Stimulated activated CD8-positive, alpha-beta memory T cell treated with anti-CD3 and anti-CD28 coated beads, Interleukin-7, amount 100 ng/mL, for 4 hours (primary cell): ENCODE results near the gene GCSAM.

ENCODE experiments used
- DNase-seq, 2 donors: peaks; one replicate each; pipeline ENCODE4 v3.0.0-alpha.2; 2020; ENCODE audit warnings: low read depth in 2 of 2

GCSAM gene

DNA sequence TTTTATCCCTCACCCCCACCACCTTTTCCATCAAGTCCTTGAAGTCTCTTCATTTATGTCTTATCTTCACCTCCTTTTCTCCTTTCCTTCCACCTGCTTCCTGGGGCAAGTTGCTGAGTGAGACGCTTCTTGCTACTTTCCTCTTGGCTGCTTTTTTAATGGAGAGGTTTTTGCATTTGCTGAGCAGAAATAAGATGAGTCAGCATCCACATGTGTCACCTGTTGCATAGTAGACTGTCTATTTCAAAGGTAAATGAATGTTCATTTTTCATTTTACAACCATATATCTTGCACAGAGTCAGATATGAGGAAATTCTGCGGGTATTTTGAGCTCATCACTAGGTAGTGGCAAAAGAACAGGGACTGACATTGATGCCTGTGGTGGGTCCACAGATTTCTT, 28.3 kb downstream of the GCSAM start:
- DNase-seq: no peak

GRCh38 chr3:112101916-112102315, 31.1 kb downstream of the GCSAM start:
- DNase-seq: no peak

DNA sequence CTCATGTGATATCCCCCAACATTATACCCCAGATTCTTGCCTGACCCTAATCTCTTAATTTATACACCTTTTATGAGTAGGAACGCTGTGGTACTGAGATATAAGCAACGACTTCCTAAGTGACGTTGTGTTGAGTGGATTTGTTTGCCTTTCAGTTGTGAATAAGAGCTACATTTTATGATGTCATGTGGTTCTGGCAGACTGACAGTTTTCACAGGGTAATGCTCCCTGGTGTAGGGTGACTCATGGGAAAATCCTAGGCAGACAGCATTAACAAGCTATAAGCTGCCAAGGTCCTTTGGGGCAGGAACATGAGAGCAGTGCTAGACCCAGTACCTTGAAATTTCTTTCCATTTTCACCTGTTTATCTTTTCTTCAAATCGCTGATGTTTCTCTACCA, 35.7 kb downstream of the GCSAM start:
- DNase-seq: no peak

- DNase-seq: no peak
Observed at GRCh38 chr3:112096176-112096575, 36.9 kb downstream of the GCSAM start.

DNA sequence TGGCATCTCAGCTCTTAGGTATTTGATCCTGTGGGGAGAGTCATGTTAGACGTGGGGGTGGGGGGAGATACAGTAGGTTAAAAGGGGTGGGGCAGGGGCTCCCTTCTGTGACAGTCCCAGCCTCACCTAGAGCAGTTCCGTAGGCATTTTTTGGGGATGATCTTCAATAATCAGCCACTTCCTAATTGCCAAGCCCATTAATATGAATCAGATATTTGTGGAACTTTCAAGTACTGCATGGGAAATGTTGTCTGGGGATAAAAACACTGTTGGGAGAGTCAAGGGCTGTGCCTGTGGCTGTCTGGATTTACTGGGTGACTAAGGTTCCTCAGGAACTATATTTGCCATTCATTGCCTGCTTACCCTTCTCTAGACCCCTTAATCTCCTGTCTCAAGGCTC, 37.3 kb downstream of the GCSAM start:
- DNase-seq: no peak

GRCh38 chr3:112093180-112093522, 39.9 kb downstream of the GCSAM start:
- no peak for DNase-seq

DNA sequence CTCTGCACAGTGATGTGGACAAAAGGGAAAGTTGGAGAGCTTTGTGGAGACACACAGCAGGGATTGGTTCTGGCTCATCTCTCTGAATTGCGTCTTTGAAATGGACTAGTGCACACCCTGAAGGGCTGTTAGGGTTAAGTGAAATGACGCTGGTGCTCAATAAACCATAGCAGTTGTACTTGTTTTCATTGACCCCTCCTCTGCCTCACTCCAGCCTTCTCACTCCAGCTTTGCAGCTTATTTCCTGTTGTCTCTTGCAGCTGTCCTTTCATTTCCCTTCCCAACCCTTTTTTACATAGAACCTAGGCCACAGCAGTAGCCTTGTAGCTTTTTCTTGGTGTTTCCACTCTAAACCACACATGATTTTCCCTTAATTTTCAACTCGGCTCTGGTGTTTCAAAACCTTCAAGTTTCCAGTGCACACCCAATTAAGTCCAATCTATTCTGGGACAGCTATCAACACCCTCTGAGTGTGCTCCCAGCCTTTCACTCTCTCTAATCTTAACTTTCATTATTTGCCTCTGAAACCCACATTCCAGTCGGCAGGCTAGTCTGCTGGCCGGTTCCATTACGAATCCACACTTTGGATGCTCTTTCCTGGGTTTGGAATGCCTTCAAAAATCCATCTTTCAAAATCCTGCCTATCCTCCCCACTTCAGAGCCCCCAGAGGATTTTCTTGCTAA, 40.4 kb downstream of the GCSAM start:
- DNase-seq: no peak

GRCh38 chr3:112090887-112091586, 42.0 kb downstream of the GCSAM start:
- no peak for DNase-seq

GRCh38 chr3:112089956-112090886, 42.8 kb downstream of the GCSAM start:
- DNase-seq: no peak

- DNase-seq: no peak
Observed at GRCh38 chr3:112088944-112089343, 44.1 kb downstream of the GCSAM start.

DNA sequence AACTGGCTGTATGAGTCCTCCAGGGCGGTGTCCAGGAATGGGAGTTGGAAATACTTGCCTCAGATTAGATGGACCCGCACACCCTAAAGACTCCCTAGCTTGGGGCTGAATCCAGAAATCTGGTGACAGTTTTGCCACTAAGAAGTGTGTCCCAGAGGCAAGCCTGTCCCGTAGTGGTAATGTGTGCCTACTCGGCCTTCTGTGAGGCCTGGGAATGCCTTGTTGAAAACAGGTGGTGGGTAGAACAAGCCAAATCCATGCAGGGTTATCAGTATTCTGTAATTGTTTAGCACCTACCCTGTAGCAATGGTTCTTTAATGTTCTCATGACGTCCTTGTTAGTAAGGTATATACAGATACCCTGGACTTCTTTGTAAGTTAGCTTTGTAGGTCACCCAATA, 45.3 kb downstream of the GCSAM start:
- no peak for DNase-seq

DNA sequence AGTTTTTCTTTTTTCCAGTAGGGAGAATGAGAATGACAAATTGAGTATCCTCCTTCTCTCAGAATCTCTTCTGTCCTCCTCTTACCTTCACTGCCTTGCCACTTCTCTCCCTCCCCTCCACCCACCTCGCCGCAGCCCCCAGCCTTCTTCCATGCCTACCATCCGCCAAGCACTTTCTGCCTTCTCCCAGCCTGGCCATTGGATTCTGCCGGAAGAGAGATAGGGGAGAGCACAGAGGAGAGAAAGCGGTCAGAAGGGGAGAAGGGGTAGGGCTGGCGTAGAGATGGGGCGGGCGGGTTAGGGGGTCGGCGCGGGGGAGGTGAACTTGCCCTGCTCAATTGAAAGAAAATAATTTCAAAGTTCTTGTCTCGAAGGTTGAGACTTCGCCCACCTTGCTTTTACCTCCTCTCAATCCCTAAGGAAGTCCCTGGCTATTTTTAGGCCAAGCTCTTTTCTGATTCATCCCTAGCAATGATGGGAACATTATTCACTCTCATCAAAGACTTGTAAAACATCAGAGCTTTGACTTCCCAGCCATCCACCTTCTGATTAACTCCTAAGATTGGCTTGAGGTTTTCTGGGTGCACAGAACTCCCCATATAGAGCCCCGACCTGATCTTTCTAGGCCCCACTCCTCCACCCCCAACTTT, 46.0 kb downstream of the GCSAM start:
- no peak for DNase-seq

DNA sequence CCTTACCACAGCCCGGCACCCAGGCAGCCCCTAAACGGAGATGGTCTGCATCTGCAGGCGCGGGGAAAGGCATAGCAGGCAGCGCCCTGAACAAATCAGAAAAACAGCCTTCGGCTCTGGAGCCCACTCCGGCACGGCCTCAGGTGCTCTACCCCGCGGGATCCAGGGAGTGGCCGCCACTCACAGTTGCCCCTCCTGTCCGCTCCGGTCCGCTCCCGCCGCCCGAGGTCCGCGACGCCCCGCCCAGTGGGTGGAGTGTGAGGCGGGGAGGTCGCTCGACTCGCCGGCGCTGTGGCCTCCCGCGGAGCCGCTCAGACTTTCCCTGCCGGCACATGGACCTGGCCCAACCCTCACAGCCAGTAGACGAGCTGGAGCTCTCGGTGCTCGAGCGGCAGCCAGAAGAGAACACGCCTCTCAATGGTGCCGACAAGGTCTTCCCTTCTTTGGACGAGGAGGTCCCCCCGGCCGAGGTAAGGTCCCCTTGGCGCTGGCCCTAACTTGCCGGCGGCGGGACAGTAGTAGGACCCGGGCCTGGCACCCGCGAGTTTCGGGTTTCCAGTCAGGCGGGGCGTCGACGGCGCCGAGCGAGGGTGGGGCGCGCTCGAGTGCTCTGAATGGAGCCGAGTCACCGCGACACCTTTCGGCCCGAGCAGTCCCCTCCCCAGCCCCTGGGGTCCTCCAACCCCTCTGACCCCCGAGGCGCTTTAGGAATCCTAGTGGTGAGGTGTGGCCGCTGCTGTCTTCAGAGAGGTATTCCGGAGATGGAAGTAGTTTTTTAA, 46.8 kb downstream of the GCSAM start, which contains the start of gene C3orf52:
Gene C3orf52, plus strand, starts transcription at position 314 of the 779 bp plus-strand sequence. Its CDS starts 19 bp downstream, at position 333.
- peak in 1 of 2 donors; percentile 50 for DNase-seq

DNA sequence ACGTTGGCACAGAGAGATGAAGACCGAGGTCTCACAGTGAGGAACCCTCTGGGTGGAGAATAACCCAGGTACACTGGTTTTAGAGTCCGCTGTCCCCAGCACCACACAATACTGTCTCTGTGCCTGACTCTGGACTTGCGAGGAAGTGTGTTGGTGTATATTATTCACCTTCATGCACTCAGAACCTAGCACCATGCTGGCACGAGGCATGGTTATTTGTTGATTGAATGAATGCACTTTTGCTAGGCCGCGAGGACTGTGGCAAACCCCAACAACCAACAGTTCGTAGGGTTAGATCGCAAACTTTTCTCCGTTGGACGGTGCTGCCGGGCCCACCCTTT, 47.3 kb downstream of the GCSAM start:
- DNase-seq: no peak

DNA sequence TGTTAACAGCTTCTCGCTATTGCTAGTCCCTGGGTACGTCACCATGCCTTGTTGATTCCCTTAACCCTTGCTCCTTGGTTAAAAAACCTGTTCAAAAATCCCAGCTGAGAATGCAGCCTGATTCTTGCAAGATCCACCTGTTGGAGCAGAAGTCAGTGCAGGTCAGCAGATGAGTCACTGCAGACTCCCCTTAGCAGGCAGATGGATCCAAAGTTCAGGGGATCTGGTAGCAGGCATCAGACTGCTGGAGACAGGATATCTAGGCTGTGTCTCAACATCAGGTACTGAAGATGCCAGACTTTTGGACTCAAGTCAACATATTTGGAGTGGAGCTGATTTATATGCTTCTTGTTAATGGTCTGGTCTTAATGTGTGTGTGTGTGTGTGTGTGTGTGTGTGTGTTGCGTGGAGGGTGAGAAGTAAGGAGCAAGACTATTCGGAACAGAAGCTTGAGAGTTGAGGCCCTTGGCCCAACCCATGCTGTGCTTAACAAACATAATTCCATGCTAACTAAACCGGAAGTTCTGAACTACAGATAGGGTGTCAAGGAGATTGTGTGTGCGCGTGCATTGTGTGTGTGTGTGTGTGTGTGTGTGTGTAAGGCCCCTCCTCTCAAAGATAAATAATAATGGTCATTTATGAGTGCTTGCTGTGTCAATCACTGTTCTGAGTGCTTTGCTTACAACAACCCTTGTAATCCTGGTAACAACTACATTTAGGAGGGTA, 47.9 kb downstream of the GCSAM start:
- DNase-seq: no peak

DNA sequence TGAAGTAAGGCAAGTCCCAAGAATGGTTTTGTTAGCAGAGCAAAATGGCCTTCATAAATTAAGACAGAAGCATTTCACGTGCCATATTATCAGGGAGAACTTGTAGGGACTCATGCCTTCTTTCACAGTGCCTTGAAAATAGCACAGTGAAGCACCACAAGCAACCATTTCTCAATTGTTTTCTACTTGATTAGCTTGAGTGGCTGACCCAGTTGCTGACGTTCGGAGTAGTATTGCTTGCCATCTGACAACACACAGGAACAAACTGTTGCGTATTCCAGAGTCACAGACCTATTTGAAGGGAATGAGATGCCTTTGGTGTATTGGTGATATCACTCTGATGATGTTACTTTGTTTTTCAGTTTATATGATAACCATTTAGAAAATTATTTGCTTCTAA, 49.8 kb downstream of the GCSAM start:
- DNase-seq: no peak

DNA sequence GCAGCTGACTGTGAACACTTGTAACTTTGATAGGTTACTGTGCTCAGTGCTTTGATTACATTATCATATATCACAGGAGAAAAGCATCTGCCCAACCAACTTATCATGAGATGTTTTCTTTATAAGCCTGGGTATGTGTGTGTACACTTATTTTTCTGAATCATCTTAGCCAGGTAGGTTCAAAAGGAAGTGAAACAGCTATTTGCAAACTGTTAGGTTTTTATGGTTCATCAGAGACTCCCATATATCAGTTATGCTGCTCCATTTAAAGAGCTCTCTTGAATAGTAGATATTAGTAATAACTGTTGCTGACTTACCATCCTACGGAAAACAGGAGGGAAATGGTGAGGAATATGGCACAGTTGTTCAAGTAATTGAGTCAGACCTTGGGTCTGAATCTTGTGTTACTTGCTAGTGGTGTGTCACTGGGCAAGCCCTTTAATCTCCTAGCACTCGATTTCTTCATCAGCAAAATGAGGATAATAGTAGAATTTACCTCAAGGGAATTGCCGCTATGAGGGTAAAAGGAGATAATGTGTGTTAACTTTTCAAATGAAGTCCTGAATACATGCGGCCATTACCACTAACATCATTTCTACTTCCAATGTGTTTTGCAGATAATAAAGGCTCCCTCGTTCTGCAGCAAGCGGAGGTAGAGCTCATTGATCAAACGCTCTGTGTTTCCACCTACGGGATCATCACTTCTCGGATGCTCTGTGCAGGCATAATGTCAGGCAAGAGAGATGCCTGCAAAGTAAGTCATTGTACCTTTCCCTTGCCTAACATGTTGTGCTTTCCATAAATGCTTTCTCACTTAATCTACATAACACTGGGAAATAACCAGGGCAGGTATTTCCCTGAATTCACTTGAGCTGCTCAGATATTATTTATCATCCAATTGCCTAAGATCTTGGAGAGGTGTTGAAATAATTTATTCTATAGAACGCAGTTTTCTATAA, 54.6 kb downstream of the GCSAM start:
- DNase-seq: no peak

- DNase-seq: no peak
Observed at GRCh38 chr3:112074616-112075497, 58.2 kb downstream of the GCSAM start.
